GM19193 (cell line): ENCODE data around the gene FGR.

ENCODE experiments used
- POLR2A ChIP-seq: IDR thresholded peaks from 4 replicates; pipeline ENCODE4 v1.6.1; 2011; ENCODE audit not compliant: insufficient read depth, insufficient read length; ENCODE audit errors: extremely low read depth

FGR gene

GRCh38 chr1:27574871-27575831 lies 59.8 kb downstream of the FGR start:
- no peak for TF ChIP-seq POLR2A

DNA sequence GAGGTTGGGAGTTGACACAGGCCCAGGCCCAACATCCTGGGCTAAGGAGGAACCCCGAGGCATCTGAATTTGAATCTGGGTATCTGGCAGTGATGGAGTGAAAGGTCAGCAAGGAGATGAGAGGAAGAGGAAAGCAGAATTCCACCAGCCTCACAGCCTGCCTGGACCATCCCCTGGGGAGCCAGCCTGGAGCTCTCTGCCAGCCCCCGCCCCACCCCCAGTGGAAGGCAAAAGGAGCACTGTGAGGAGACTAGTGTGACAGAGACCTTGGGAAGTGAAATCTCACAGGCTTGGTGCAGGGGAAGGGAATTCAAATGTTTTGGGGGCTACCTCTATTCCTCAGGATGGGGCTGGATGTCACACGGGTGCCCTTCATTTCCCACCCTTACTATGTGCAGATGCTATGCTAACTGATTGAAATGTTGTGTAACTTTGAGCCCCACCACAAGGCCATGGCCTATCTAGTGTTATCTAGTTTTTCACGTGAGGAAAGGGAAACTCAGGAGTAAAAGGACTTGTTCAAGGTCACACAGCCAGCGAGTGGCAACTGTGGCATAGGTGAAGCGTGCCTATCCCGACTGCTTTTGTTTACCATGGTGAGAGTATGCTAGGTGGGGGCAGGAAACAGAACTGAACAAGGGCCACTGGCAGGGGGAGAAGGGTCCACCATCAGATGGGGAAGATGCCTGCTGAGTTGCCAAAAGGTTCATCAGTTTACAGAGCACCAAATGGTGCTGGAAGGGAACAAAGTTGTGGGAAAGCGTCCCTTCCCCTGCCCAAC lies 60.8 kb downstream of the FGR start:
- TF ChIP-seq POLR2A = no peak

- no peak for TF ChIP-seq POLR2A
Measured at GRCh38 chr1:27572679-27573426, 62.1 kb downstream of the FGR start.

GRCh38 chr1:27572019-27572678 lies 62.8 kb downstream of the FGR start:
- no peak for TF ChIP-seq POLR2A

DNA sequence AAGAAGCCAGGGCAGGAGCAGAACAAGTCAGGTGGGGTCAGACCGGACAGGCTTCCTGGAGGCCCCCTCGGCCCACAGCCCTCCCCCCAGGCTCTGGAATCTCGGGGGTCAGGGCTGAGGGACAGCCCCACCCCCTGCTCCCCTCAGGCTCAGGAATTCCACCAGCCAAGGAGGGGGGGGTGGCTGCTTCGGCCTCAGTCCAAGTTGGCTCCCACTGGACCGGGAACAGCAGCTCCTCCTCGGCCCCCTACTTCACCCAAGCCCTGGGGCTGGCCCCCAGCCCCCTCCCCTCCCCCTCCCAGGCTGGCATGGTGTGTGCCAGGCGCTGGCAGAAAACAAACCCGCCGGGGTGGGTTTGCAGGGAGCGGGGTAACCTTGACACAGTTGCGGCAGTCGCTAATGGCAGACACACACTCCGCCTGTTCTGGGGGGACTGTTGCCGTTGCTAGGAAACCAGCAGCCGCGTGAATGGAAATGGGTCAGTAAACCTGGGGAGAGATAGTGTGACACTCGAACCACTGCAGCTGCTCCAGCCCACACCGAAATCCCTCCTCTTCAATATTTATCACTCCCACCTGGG lies 63.5 kb downstream of the FGR start:
- TF ChIP-seq POLR2A = no peak

- TF ChIP-seq POLR2A = no peak
Measured at GRCh38 chr1:27570784-27571183, 64.2 kb downstream of the FGR start.

GRCh38 chr1:27570356-27570755 lies 64.6 kb downstream of the FGR start:
- TF ChIP-seq POLR2A = no peak

- no peak for TF ChIP-seq POLR2A
Measured at GRCh38 chr1:27569506-27570291, 65.3 kb downstream of the FGR start.

DNA sequence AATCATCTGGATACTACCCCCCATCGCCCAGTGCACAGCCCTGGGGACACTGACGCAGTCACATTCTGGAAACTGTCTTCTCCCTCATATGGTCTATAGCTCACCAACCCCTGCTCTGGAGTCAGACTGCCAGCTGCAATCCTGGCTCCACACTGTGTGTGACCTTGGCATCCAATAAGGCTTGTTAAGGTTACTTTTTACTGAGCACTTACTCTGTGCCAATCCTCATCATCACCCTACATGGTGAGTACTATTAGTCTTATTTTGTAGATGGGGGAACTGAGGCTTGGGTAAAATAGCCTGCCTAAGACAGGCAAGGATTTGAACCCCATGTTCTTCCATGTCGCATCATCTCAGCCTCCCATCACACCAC lies 65.9 kb downstream of the FGR start:
- TF ChIP-seq POLR2A = no peak

DNA sequence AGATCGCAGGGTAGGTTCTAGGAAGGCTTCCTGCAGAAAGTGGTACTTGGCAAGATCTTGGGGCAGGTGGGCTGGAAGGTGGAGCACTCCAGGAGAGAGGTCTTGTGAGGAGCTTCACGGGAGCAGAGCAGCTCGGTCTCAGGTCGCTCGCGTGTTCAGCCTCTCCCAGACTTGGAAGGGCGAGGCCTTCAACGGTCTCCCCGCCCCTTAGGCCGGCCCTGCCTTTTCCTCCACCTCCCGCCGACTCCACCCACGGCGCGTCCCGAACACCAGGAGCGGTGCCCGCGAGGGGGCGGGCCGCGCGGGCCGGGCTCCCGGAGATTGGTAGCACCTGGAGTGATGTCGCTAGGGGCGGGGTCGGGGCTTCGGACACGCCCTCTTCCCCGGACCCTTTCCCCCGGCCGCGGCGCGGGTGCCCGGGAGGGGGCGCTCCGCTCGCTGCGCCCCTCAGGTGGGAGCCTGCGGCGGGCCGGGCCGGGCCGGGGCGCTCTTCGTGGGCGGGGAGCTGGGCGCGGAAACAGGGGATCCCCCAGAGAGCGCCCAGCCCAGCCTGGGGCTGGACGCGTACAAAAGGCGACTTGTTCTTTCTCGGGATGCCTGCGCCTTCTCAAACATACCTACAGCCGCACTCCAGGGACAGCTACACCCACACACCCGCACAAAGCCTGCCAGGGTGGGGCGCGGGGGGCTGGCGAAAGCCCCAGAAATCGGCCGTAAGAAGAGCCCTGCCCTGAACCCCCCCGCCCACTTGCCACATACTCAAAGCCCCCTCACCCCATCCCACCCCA lies 66.5 kb downstream of the FGR start:
- no peak for TF ChIP-seq POLR2A

DNA sequence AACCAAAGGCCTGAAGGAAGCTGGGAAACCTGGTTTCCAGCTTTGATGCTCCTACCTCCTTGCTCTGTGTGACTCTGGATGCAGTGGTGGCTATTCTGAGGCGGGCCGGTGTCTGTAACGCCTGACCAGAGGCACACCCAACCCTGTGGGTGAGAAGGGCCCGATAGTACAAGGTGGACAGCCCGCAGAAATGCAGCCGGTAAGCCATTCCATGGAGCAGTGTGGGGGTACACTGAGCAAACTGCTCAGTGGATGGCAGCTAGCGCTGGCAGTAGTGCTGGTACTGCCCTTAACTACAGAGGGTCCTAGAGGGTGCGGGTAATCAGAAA lies 67.0 kb downstream of the FGR start:
- TF ChIP-seq POLR2A = no peak

- TF ChIP-seq POLR2A = no peak
Measured at GRCh38 chr1:27567146-27567526, 67.8 kb downstream of the FGR start.
